ENCODE data around the gene FKBP3. TPM values are rescaled to one million over a fixed set of nuclear protein-coding genes. Genes with fewer than 3 reads are reported as not detected.
"Not testable (repeated sequence)": the region's sequence is repeated elsewhere in the genome, so short reads cannot be mapped to it uniquely, and the experiment has no call there.

Gene FKBP3
- total RNA-seq, 1 donor from 2014 or later: 125 TPM

DNA sequence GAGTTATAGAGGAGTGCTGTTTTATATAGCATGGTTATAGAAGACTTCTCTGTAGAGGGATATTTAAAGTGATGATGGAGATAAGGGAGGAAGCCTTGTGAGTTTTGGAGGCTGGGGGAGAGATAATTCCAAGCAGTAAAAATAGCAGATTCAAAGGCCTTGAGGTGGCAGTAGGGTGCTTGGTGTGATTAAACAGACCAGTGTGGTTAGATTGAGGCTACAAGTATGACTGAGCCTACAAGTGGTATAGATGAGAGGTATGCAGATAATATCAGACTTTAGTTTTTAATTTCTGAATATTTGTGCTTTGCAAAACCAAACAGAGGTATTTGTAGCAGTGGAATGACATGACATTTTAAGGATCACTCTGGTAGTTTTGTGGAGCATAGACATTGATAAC is 21.8 kb upstream of the FKBP3 start:
- no peak for DNase-seq (ENCODE audit: low spot score, unreplicated experiment)
- Mint-ChIP-seq H3K4me1 (ENCODE audit: low read depth) (no peaks in the 10 kb centered on the region), H3K27me3 (no peaks in the 10 kb centered on the region), H3K9me3 (ENCODE audit: low read depth) (no peaks in the 10 kb centered on the region), H3K36me3 (ENCODE audit: insufficient read depth) (no peaks in the 10 kb centered on the region), H3K27ac (no peak overlapping the region), H3K4me3 (ENCODE audit: low read depth) (no peak overlapping the region)
- no peak for TF ChIP-seq CTCF (IDR thresholded peaks at IDR 0.05; ENCODE audit: unreplicated experiment)

DNA sequence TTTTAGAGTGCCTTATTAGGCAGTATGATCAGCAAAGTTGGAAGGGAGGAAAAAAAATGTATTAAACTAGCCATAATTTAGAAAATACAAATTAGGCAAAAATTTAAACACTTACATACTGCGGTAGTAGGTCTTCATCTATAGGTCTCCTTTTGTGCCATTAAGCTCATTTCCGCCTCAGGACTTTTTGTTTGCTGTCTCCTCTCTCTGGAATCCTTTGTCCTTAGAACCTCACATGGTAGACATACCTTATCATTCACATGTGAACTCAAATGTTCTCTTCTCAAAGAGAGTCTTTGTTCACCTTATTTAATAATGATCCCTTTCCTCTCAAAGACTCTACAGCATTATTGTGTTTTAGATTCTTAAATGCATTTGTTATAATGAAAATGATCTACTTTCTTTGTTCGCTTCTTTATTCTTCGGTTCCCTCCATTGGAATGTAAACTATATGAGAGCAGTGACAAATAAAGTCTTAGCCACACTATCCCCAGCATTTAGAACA is 16.2 kb upstream of the FKBP3 start:
- no peak for TF ChIP-seq CTCF (IDR thresholded peaks at IDR 0.05; ENCODE audit: unreplicated experiment)
- Mint-ChIP-seq H3K36me3 (ENCODE audit: insufficient read depth) (peaks cover 6% of the 10 kb centered on the region), H3K27ac (no peak overlapping the region), H3K27me3 (no peaks in the 10 kb centered on the region), H3K9me3 (ENCODE audit: low read depth) (no peaks in the 10 kb centered on the region), H3K4me3 (ENCODE audit: low read depth) (no peak overlapping the region), H3K4me1 (ENCODE audit: low read depth) (peaks cover 4% of the 10 kb centered on the region)
- no peak for DNase-seq (ENCODE audit: low spot score, unreplicated experiment)

- H3K4me1 Mint-ChIP-seq (ENCODE audit: low read depth): peaks cover 4% of the 10 kb centered on the region
- no peak overlapping the region for H3K4me3 Mint-ChIP-seq (ENCODE audit: low read depth)
- no peak for TF ChIP-seq CTCF (IDR thresholded peaks at IDR 0.05; ENCODE audit: unreplicated experiment)
- DNase-seq (ENCODE audit: low spot score, unreplicated experiment): no peak
- H3K9me3 Mint-ChIP-seq (ENCODE audit: low read depth): no peaks in the 10 kb centered on the region
- no peaks in the 10 kb centered on the region for H3K27me3 Mint-ChIP-seq
- H3K36me3 Mint-ChIP-seq (ENCODE audit: insufficient read depth): peaks cover 11% of the 10 kb centered on the region
- peak overlapping the region; percentile 19 for H3K27ac Mint-ChIP-seq
Measured at GRCh38 chr14:45149602-45150001, 15.3 kb upstream of the FKBP3 start.

GRCh38 chr14:45145214-45145613 is 10.9 kb upstream of the FKBP3 start:
- Mint-ChIP-seq H3K36me3 (ENCODE audit: insufficient read depth) (peaks cover 10% of the 10 kb centered on the region), H3K27ac (no peak overlapping the region), H3K9me3 (ENCODE audit: low read depth) (no peaks in the 10 kb centered on the region), H3K27me3 (no peaks in the 10 kb centered on the region), H3K4me1 (ENCODE audit: low read depth) (no peaks in the 10 kb centered on the region), H3K4me3 (ENCODE audit: low read depth) (no peak overlapping the region)
- DNase-seq (ENCODE audit: low spot score, unreplicated experiment): no peak
- TF ChIP-seq CTCF (IDR thresholded peaks at IDR 0.05; ENCODE audit: unreplicated experiment): no peak

- Mint-ChIP-seq H3K36me3 (ENCODE audit: insufficient read depth) (peaks cover 10% of the 10 kb centered on the region), H3K4me1 (ENCODE audit: low read depth) (no peaks in the 10 kb centered on the region), H3K4me3 (ENCODE audit: low read depth) (no peak overlapping the region), H3K27me3 (no peaks in the 10 kb centered on the region), H3K27ac (no peak overlapping the region), H3K9me3 (ENCODE audit: low read depth) (no peaks in the 10 kb centered on the region)
- no peak for DNase-seq (ENCODE audit: low spot score, unreplicated experiment)
- no peak for TF ChIP-seq CTCF (IDR thresholded peaks at IDR 0.05; ENCODE audit: unreplicated experiment)
Measured at GRCh38 chr14:45144658-45145057, 10.4 kb upstream of the FKBP3 start.

- H3K9me3 Mint-ChIP-seq (ENCODE audit: low read depth); H3K27me3 Mint-ChIP-seq; DNase-seq (ENCODE audit: low spot score, unreplicated experiment); H3K36me3 Mint-ChIP-seq (ENCODE audit: insufficient read depth); H3K27ac Mint-ChIP-seq; H3K4me3 Mint-ChIP-seq (ENCODE audit: low read depth): not testable (repeated sequence)
- H3K4me1 Mint-ChIP-seq (ENCODE audit: low read depth): peaks cover 12% of the 10 kb centered on the region
Measured at GRCh38 chr14:45142083-45142482, 7.8 kb upstream of the FKBP3 start.

Data from progenitor cell of endocrine pancreas (in vitro differentiated cells).